HG03159 (cell line): ENCODE results near the gene ZNF197.
"Not testable (repeated sequence)": the region's sequence is repeated elsewhere in the genome, so short reads cannot be mapped to it uniquely, and the experiment has no call there.

ENCODE experiments used
- ATAC-seq: cut with Tn5 transposase; IDR thresholded peaks from one replicate; pipeline ENCODE4 v1.9.1; 2021; ENCODE audit warnings: mild to moderate bottlenecking, moderate library complexity; ENCODE audit not compliant: unreplicated experiment

The ZNF197 gene

DNA sequence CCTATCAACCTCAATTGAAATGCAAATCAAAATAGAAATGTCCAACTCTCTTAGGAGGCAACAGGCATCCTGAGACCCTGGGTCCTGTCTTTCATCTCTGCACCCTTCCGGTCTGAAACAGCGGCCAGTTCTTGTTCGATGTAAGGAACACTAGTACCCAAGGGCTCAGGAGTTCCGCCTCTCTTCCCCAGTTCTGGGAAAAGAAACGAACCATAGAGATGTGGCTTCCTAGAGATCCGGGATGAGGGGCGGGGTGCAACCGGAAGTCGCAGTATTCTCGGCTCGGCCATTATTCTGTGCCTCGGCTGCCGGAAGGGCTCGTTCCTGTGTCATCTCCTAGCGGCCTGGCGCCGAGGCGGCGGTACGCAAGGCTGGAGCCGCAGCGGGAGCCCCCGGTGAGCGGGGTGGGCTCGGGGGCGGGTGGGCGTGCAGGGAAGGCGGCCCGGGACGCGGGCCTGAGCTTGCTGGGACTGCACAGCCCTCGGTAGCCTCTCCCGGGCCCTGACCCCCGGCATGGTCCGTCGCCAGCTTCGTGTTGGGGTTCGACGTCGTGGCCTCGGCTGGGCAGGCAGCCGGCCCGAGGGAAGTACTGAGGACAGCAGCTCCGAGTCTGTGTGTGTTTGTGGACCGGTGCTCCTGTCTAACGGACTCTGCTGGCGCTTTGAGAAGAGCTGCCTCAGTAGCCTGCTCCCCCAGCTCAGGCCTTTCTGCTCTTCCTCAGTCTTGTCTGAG lies at the start of gene ZNF197:
Gene ZNF197 (plus strand): TSS at position 288 of the 732 bp plus-strand sequence. CDS start 4,119 bp downstream, outside the sequence.
- ATAC-seq: peak; percentile 87

DNA sequence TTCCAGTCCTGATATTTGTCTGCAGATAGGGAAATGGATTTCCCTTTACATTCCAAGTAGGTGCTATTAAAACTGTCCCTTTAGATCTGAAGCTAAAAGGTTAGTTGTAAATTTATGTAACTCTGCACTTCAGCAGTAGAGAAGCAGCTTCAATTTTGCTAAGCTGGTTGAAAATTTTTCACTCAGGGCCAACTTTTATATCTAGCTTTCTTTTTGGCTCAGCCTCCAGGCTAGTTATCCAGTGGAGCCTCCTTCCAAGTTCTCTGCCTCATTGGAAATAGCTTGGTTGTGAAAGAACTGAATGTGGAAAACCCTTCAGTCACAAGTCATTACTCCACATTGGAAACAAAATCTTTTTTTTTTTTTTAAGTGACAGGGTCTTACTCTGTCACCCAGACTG lies 48.2 kb upstream of the ZNF197 start:
- no peak for ATAC-seq

DNA sequence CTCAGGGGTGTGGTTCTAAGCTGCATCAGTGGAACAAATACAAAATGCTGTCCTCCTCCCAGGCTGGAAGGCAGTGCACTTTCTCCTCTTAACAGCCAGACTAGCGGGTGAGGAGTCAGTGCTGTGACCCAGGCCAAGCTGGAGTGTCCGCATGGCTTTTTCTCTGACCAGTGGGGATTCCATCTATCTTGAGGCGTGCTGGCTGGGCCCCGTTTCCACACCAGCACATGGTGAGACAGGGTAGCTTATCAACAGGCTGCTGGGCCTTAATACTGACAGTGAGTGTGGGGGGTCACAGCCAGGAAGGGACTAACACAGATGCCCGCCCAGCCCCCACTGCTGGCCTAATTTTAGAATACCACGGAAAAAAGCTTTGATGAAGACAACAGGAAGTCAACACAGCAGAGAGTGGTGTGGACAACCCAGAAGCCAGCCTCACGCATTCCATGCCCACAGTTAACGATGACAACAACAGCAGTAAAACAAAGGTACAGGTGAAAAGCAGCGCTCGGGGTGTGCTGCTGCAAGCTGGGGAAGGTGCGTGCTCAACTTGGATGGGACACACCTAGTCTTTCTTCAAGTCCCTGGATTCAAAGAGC lies 47.4 kb upstream of the ZNF197 start:
- ATAC-seq: not testable (repeated sequence)

DNA sequence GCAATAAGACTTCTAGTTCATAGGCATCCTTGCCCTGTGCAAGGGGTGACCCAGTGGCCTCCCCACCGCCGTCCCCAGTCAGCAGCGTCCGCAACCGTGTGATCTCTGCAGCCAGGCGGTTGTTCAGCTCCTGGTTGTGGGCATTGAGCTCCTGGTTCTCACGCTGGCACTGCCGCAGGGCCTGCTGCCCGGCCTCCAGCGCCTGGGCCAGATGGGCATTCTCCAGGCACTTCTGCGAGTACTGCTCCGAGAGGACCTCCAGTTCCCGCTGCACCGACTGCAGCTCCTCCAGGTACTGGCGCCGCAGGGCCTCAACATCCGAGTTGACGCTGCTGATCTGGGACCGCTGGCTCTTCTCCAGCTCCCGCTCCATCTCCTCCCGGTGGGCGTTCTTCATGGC lies 46.5 kb upstream of the ZNF197 start:
- ATAC-seq: not testable (repeated sequence)

DNA sequence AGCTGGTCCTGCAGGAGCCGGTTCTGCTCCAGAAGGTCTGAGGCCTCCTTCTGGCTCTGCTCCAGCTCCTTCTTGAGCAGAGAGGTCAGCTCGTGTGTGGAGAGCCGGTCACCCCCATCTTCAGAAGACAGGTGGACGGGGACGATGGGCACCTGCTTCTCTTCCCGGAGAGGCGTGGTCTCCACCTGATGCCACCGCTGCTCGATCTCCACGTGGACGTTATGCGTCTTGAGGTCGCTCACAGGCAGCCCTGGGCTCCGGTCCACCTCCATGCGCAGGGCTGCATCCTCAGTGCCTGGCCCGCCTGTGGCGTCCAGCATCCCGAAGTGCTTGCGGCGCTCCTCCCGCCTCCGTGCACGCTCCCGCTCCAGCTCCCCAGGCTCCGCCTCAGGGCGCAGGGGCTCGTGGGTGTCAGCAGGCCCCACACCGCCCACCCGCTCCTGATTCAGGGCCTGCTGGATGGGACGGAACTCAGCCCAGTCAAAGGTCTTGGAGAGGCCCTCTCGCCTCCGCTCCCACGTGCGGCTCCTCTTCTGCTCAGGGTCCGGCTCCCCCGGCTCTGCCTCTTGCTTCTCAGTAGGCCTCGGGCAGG lies 45.8 kb upstream of the ZNF197 start:
- ATAC-seq: not testable (repeated sequence)

DNA sequence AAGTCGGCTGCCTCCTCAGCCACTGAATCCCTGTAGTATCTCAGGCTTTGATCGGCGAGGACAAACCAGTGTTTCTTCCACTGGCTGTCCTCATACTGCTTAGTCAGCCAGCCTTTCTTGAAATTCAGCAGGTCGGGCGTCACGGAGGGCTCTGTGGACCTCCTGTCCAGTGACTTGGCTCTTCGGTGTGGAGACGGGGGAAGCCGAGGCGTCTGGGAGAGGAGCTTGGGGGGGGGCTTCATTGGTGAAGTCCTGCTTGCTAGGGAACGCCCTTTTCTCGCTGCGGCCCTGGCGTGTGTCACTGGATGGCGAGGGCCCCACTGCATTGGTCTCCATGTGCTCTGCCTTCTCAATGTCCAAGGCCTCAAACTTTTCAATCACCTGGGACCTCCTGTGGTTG lies 45.1 kb upstream of the ZNF197 start:
- ATAC-seq: not testable (repeated sequence)

DNA sequence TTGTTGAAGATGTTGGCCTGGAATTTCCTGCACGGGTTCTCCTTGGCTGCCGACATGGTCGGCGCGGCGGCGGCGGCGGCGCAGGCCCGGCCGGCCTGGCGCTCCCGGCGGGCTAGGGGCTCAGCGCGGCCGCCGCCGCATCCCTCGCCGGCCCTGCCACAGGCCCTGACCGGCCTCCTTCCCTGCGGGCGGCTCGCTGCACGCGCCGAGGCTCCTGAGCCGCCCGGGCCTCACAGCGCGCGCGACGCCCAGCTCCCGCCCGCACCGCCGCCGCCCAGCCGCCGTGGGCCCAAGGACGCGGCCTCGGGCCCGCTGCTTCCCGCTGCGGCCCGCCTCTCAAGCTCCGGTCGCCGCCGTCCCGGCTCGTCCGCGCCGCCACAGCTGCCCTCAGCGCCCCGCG lies 43.9 kb upstream of the ZNF197 start:
- ATAC-seq: not testable (repeated sequence)

DNA sequence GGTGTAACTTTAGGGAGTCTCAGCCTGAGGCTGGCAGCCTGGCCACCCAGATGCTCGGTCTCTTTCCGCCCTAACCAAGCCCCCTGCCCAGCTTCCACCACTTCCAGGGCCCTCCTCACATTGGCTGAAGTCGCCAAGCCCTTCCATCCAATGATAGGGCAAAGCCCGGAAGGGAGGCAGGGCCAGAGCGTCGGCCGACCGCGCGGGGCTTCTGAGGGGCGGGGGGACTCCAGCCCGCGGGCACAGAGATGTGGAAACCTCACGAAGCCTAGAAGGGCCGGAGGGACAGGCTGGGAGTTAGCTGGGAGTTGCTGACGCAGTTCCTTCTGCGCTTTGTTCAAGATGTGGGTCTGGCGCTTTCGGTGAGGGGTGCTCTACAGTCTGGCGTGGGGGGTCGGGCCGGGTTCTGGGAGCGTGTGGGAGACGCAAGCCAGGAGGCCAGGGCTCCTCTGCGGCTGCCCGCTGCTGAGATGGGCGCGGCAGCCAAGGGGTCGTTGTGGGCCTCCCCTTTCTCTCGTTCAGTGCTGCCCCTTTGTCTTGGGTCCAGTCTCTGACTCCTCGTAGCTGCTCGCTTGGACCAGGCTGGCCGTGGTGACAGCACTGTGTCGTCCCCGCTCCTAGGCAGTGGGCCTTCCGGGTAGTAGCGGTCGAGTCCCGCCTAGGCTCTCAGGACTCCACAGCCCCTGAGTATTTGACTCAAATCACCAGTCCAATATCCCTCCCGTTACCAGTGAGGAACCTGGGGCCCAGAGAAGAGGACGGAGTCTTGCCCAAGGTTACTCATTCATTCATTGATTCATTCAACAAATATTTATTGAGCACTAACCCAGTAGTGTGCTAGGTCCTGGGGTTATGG lies 40.0 kb upstream of the ZNF197 start, which contains the start of gene ZNF660:
Gene ZNF660 (plus strand): TSS at position 319 of the 856 bp plus-strand sequence. CDS start 9,230 bp downstream, outside the sequence.
- ATAC-seq: peak; percentile 72

DNA sequence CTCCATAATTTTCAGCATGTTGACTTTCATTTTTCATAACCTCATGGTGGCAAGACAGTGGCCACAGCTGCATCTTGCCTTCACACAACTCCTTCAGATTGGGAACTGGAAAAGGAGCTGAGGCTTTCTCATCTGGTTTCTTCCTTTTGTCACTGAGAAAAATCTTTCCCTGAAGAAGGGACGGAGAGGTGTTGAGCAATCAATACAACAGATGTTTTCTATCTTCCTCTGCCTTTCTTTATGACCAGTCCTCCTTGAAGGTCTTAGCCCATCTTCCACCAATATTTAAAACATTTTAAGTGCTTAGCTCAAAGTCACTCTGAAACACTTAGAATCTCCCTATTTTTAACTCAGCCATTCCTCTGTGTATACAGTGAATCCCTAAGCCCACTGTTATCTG lies 28.2 kb upstream of the ZNF197 start:
- no peak for ATAC-seq

DNA sequence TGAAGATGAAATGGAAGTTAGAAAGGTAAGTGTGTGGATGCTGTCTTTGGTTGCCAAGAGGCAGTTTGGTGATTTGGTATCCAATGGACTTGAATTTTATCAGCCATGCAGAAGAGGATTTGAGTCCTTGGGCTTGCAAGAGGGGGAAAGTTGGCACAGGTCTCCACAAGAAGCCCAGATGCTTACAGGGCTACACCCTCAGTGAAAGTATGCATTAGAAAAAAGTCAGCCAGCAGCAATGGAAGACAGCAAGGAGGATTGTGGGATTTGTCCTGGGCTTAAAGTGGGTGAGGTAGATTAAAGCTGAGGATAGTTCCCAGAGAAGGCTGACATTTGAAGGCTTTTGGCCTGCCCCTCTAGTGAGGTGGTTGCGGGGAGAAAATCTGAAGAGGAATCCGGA lies 23.1 kb upstream of the ZNF197 start:
- no peak for ATAC-seq

DNA sequence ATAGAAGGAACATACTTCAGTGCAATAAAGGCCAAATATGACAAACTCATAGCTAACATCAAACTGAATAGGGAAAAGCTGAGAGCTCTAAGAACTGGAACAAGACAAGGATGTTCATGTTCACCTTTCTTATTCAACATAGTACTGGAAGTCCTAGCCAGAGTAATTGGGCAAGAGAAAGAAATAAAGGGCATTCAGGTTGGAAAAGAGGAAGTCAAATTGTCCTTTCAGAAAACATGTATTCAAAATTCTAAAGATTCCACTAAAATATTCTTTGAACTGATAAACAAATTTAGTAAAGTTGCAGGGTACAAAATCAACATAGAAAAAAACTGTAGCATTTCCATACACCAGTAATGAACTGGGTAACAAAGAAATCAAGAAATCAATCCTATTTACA lies 12.2 kb upstream of the ZNF197 start:
- ATAC-seq: no peak

DNA sequence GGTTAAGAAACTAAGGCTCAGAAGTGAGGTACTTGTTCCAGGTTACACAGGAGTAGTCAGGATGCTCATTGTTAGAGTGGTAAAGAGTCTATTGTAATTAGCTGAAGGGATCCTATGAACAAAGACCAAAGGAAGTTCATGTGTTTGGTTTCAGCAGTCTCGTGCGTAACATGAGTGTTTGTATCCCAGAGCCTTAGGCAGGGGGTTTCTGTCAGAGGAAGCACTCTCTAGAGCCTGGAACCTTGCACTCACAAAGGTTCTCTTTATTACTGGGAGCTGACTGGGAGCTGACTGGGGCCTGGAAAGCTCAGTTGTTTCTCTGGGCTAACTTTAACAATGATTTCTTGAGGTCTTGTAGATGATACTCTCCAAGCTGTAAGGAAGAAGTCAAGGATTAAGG lies 3.9 kb downstream of the ZNF197 start:
- ATAC-seq: no peak

DNA sequence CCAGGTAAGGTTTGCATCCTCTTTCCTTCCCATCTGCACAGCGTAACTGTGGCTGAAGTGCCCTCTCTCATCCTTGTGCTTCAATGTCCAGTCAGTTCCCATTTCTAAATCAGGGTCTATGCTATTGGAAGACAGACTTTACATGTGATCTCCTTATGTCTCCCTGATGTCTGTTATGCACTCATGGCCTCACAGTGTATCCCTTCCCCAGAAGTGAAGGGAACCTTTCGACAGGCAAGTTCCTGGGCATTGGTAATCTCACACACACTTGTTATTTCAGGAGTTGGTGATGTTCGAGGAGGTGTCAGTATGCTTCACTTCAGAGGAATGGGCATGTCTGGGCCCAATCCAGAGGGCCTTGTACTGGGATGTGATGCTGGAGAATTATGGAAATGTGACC lies 7.4 kb downstream of the ZNF197 start:
- ATAC-seq: no peak

DNA sequence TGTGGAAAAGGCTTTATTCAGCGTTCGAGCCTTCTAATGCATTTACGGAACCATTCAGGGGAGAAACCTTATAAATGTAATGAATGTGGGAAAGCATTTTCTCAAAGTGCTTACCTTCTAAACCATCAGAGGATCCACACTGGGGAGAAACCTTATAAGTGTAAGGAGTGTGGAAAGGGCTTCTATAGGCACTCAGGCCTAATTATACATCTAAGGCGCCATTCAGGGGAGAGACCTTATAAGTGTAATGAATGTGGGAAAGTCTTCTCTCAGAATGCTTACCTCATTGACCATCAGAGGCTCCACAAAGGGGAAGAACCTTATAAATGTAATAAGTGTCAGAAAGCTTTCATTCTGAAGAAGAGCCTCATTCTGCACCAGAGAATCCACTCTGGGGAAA lies 17.5 kb downstream of the ZNF197 start:
- ATAC-seq: no peak

DNA sequence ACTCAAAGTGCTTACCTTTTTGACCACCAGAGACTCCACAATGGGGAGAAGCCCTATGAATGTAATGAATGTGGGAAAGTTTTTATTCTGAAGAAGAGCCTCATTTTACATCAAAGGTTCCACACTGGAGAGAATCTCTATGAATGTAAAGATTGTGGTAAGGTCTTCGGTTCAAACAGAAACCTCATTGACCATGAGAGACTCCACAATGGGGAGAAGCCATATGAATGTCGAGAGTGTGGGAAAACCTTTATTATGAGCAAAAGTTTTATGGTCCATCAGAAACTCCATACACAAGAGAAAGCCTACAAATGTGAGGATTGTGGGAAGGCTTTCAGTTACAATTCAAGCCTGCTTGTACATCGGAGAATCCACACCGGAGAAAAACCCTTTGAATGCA lies 18.2 kb downstream of the ZNF197 start:
- ATAC-seq: no peak

DNA sequence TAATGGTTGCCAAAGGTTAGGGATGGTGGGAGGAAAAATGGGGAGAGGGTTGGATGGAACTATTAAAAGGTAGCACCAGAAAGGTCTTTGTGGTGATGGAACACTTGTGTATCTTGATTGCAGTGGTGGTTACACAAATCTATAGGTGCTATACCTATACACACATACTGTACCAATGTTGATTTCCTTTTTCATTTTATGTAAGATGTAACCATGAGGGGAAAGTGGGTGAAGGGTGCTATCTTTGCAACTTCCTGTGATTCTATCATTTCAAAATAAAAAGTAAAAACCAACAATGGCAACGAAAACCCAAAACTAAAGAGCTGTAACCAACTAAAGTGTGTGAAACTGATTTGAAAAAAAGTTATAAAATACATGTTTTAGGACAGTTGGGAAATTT lies 22.9 kb downstream of the ZNF197 start:
- no peak for ATAC-seq

DNA sequence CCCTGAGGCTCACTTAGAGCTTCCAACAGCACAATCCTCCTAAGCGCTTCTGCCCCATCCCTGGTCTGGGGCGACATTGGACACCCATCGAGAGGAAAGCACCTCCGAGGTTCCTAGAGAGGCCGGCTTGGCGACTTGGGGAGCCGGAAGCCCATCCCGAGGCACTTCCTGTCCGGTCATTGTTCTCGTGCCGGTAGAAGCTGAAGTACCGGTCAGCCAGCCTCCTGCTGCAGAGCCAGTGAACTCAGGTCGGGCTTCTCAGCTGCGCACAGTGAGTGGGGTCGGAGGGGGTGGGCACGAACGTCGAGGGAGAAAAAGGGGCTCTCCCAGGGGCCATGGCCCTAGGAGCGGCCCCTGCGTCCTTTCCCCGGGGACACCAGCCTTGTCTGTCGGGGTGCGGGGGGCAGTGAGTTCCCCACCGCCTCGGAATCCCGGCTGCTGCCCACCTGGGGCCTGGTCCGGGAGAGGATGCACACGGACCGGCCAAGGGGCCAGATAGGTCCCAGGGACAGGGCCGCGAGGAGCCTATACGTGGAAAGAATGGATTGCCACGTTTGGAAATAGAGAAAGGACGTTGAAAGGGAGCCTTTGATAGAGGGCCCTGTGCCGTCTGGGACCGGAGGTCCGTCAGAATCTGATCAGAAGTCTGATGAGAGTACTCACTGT lies 23.9 kb downstream of the ZNF197 start, which contains the start of gene ZNF35:
Gene ZNF35 (plus strand): TSS at position 169 of the 666 bp plus-strand sequence. CDS start 2,336 bp downstream, outside the sequence.
- peak; percentile 96 for ATAC-seq

DNA sequence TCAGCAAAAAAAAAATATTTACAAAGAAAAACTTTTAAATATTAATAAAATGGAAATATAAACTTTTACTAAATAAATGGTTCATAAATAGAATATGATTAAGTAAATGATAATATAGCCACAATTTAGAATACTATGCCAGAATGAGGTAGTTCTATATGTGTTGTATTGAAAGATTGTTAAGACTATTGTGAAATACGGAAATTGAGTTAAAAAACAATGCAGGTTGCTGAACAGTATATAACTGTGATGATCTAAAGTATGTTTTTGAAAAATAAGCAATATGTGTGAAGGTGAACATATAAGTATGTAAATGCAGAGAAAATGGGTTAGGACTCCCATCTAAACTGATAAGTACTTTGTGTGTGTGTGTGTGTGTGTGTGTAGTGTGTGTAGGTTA lies 24.9 kb downstream of the ZNF197 start:
- ATAC-seq: no peak

DNA sequence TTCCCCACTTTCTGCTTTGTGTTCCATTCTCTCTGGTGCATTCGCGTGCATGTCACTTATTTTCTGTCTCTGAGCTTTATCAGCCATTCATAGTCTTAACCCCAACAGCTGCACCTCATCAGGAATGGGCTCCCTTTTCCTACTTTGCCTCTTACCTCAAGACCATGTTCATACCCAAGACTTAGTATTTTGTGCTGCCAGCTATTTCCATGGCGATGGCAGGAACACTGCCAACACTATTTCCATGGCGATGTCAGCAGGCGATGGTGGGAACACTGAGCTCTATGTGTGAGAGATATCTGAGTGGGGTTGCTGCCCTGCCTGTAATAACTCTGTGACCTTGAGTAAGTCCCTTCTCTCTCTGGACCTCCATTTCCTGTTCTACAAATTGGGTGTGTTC lies 29.2 kb downstream of the ZNF197 start:
- no peak for ATAC-seq

DNA sequence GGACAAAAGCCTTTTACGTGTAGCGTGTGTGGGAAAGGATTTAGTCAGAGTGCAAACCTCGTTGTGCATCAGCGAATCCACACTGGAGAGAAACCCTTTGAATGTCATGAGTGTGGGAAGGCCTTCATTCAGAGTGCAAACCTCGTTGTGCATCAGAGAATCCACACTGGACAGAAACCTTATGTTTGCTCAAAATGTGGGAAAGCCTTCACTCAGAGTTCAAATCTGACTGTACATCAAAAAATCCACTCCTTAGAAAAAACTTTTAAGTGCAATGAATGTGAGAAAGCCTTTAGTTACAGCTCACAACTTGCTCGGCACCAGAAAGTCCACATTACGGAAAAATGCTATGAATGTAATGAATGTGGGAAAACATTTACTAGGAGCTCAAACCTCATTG lies 34.2 kb downstream of the ZNF197 start:
- no peak for ATAC-seq

DNA sequence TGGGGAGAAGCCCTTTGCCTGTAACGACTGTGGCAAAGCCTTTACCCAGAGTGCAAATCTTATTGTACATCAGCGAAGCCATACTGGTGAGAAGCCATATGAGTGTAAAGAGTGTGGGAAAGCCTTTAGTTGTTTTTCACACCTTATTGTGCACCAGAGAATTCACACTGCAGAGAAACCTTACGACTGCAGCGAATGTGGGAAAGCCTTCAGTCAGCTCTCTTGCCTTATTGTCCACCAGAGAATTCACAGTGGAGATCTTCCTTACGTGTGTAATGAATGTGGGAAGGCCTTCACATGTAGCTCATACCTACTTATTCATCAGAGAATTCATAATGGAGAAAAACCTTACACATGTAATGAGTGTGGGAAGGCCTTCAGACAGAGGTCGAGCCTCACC lies 34.6 kb downstream of the ZNF197 start:
- ATAC-seq: no peak
